ENCODE results near the gene DEFB121.
"Not testable (repeated sequence)": the region's sequence is repeated elsewhere in the genome, so short reads cannot be mapped to it uniquely, and the experiment has no call there.

DEFB121 gene

GRCh38 chr20:31406115-31406514 lies at the start of gene DEFB121:
Gene DEFB121, minus strand, starts transcription at chr20:31406215. Its CDS starts 63 bp downstream, at chr20:31406152.
- DNase-seq (no peak), ATAC-seq (replicated peaks) (no peak)
- no peaks in the 10 kb centered on the region for H3K9me3 Mint-ChIP-seq
- H3K4me3 Mint-ChIP-seq: no peak within 1 kb of the TSS
- H3K27me3 Mint-ChIP-seq: peaks cover 0 to 3% of the 10 kb centered on the region in 2 donors
- no peak within 1 kb of the TSS for H3K27ac Mint-ChIP-seq
- no peaks in the 10 kb centered on the region for H3K4me1 Mint-ChIP-seq
- H3K36me3 Mint-ChIP-seq: no peaks in the 10 kb centered on the region

GRCh38 chr20:31454361-31454760 lies 48.3 kb upstream of the DEFB121 start:
- ATAC-seq (replicated peaks) (no peak), DNase-seq (no peak)
- H3K36me3 Mint-ChIP-seq: no peaks in the 10 kb centered on the region
- H3K9me3 Mint-ChIP-seq: peaks cover 0 to 1% of the 10 kb centered on the region in 2 donors
- peaks cover 0 to 5% of the 10 kb centered on the region in 2 donors for H3K4me1 Mint-ChIP-seq
- no peak overlapping the region for H3K4me3 Mint-ChIP-seq
- peaks cover 17 to 35% of the 10 kb centered on the region in 2 donors for H3K27me3 Mint-ChIP-seq
- no peak overlapping the region for H3K27ac Mint-ChIP-seq

GRCh38 chr20:31452575-31452974 lies 46.6 kb upstream of the DEFB121 start:
- ATAC-seq (replicated peaks): no peak
- Mint-ChIP-seq H3K27ac (no peak overlapping the region), H3K4me3 (no peak overlapping the region), H3K27me3 (peaks cover 10 to 39% of the 10 kb centered on the region in 2 donors), H3K9me3 (peaks cover 5 to 6% of the 10 kb centered on the region in 2 donors), H3K36me3 (no peaks in the 10 kb centered on the region), H3K4me1 (peaks cover 0 to 5% of the 10 kb centered on the region in 2 donors)
- DNase-seq: no peak

GRCh38 chr20:31449511-31450414 lies 43.7 kb upstream of the DEFB121 start:
- H3K9me3 Mint-ChIP-seq: peaks cover 5 to 6% of the 10 kb centered on the region in 2 donors
- no peak overlapping the region for H3K4me3 Mint-ChIP-seq
- DNase-seq (no peak), ATAC-seq (replicated peaks) (no peak)
- H3K27me3 Mint-ChIP-seq: peaks cover 5 to 38% of the 10 kb centered on the region in 2 donors
- peaks cover 0 to 5% of the 10 kb centered on the region in 2 donors for H3K4me1 Mint-ChIP-seq
- H3K27ac Mint-ChIP-seq: no peak overlapping the region
- no peaks in the 10 kb centered on the region for H3K36me3 Mint-ChIP-seq

- Mint-ChIP-seq H3K4me3 (no peak overlapping the region), H3K27ac (no peak overlapping the region), H3K4me1 (no peaks in the 10 kb centered on the region), H3K36me3 (no peaks in the 10 kb centered on the region), H3K27me3 (peaks cover 4 to 25% of the 10 kb centered on the region in 2 donors), H3K9me3 (peaks cover 3 to 6% of the 10 kb centered on the region in 2 donors)
- DNase-seq (no peak), ATAC-seq (replicated peaks) (no peak)
Measured at GRCh38 chr20:31446084-31446819, 40.2 kb upstream of the DEFB121 start.

GRCh38 chr20:31440012-31440659 lies 34.1 kb upstream of the DEFB121 start, which contains the start of gene DEFB123:
Gene DEFB123, plus strand, starts transcription at chr20:31440632. Its CDS starts 67 bp downstream, at chr20:31440699.
- ATAC-seq (replicated peaks) (no peak), DNase-seq (no peak)
- Mint-ChIP-seq H3K4me1 (no peaks in the 10 kb centered on the region), H3K4me3 (no peak within 1 kb of the TSS), H3K27ac (no peak within 1 kb of the TSS), H3K36me3 (no peaks in the 10 kb centered on the region), H3K9me3 (no peaks in the 10 kb centered on the region), H3K27me3 (peaks cover 11 to 19% of the 10 kb centered on the region in 2 donors)

- no peak for DNase-seq
- Mint-ChIP-seq H3K4me3 (no peak overlapping the region), H3K9me3 (peaks cover 0 to 1% of the 10 kb centered on the region in 2 donors), H3K4me1 (no peaks in the 10 kb centered on the region), H3K27ac (no peak overlapping the region), H3K27me3 (peaks cover 4 to 6% of the 10 kb centered on the region in 2 donors), H3K36me3 (no peaks in the 10 kb centered on the region)
- no peak for ATAC-seq (replicated peaks)
Measured at GRCh38 chr20:31430568-31431115, 24.6 kb upstream of the DEFB121 start.

GRCh38 chr20:31427576-31427975 lies 21.6 kb upstream of the DEFB121 start:
- not testable (repeated sequence) for DNase-seq; ATAC-seq (replicated peaks); H3K27ac Mint-ChIP-seq

GRCh38 chr20:31426891-31427551 lies 21.0 kb upstream of the DEFB121 start:
- DNase-seq; H3K4me1 Mint-ChIP-seq; H3K9me3 Mint-ChIP-seq; H3K27ac Mint-ChIP-seq; ATAC-seq (replicated peaks); H3K36me3 Mint-ChIP-seq; H3K4me3 Mint-ChIP-seq; H3K27me3 Mint-ChIP-seq: not testable (repeated sequence)

More at GRCh38 chr20:31427576-31427975, 21.6 kb upstream of the DEFB121 start:
- H3K36me3 Mint-ChIP-seq, H3K4me3 Mint-ChIP-seq, H3K27me3 Mint-ChIP-seq, H3K9me3 Mint-ChIP-seq, H3K4me1 Mint-ChIP-seq: not testable (repeated sequence)

- peaks cover 0 to 1% of the 10 kb centered on the region in 2 donors for H3K9me3 Mint-ChIP-seq
- no peaks in the 10 kb centered on the region for H3K4me1 Mint-ChIP-seq
- no peaks in the 10 kb centered on the region for H3K36me3 Mint-ChIP-seq
- H3K4me3 Mint-ChIP-seq: no peak overlapping the region
- H3K27ac Mint-ChIP-seq: no peak overlapping the region
- no peak for DNase-seq
- peaks cover 7 to 8% of the 10 kb centered on the region in 2 donors for H3K27me3 Mint-ChIP-seq
- ATAC-seq (replicated peaks): no peak
Measured at GRCh38 chr20:31425797-31426196, 19.8 kb upstream of the DEFB121 start.

GRCh38 chr20:31418307-31418706 lies 12.3 kb upstream of the DEFB121 start:
- no peak for ATAC-seq (replicated peaks)
- no peaks in the 10 kb centered on the region for H3K36me3 Mint-ChIP-seq
- peaks cover 6 to 7% of the 10 kb centered on the region in 2 donors for H3K27me3 Mint-ChIP-seq

GRCh38 chr20:31415653-31416052 lies 9.6 kb upstream of the DEFB121 start:
- Mint-ChIP-seq H3K4me1 (no peaks in the 10 kb centered on the region), H3K36me3 (no peaks in the 10 kb centered on the region), H3K27me3 (peaks cover 6 to 7% of the 10 kb centered on the region in 2 donors), H3K27ac (no peak overlapping the region), H3K4me3 (no peak overlapping the region), H3K9me3 (peaks cover 2 to 5% of the 10 kb centered on the region in 2 donors)
- no peak for ATAC-seq (replicated peaks)
- DNase-seq: no peak

More at GRCh38 chr20:31418307-31418706, 12.3 kb upstream of the DEFB121 start:
- H3K9me3 Mint-ChIP-seq: peaks cover 2 to 5% of the 10 kb centered on the region in 2 donors
- DNase-seq: no peak
- H3K4me1 Mint-ChIP-seq: no peaks in the 10 kb centered on the region
- H3K4me3 Mint-ChIP-seq: no peak overlapping the region
- H3K27ac Mint-ChIP-seq: no peak overlapping the region

- ATAC-seq (replicated peaks): no peak
- H3K27me3 Mint-ChIP-seq: peaks cover 6 to 7% of the 10 kb centered on the region in 2 donors
- H3K4me1 Mint-ChIP-seq: no peaks in the 10 kb centered on the region
- no peak overlapping the region for H3K4me3 Mint-ChIP-seq
- no peaks in the 10 kb centered on the region for H3K9me3 Mint-ChIP-seq
- no peak overlapping the region for H3K27ac Mint-ChIP-seq
- H3K36me3 Mint-ChIP-seq: no peaks in the 10 kb centered on the region
- DNase-seq: no peak
Measured at GRCh38 chr20:31414381-31414780, 8.4 kb upstream of the DEFB121 start.
